Loucy (cell line): ENCODE data around the gene SAMD5.

Source experiments
- H2AFZ ChIP-seq: fragments of 200-600 bp; sonication (generic); 2 replicates; pipeline ENCODE4 v1.6.0; 2016; ENCODE audit warnings: antibody characterized with exemption, mild to moderate bottlenecking, low read length, moderate library complexity
- H3F3A ChIP-seq: fragments of 200-600 bp; 2 replicates; pipeline ENCODE4 v1.6.0; 2016; ENCODE audit warnings: antibody characterized with exemption, low read depth, mild to moderate bottlenecking
- H3K27me3 ChIP-seq: fragments of 200-600 bp; sonication (generic); 2 replicates; pipeline ENCODE4 v1.6.1; 2014; ENCODE audit warnings: low read length, mild to moderate bottlenecking; ENCODE audit not compliant: insufficient read depth, poor library complexity, severe bottlenecking
- H3K36me3 ChIP-seq: fragments of 200-600 bp; sonication (generic); 2 replicates; pipeline ENCODE4 v1.6.1; 2016; ENCODE audit warnings: low read length; ENCODE audit not compliant: insufficient read depth
- H3K4me1 ChIP-seq: fragments of 200-600 bp; sonication (generic); 2 replicates; pipeline ENCODE4 v1.5.1; 2014; ENCODE audit warnings: low read length, mild to moderate bottlenecking; ENCODE audit not compliant: insufficient read depth, poor library complexity, severe bottlenecking
- H3K4me2 ChIP-seq: fragments of 200-600 bp; sonication (generic); 2 replicates; pipeline ENCODE4 v1.6.0; 2014; ENCODE audit warnings: antibody characterized with exemption, low read length, low read depth, mild to moderate bottlenecking; ENCODE audit not compliant: poor library complexity, severe bottlenecking
- H3K4me3 ChIP-seq: fragments of 200-600 bp; sonication (generic); 2 replicates; pipeline ENCODE4 v1.5.1; 2014; ENCODE audit warnings: low read length, mild to moderate bottlenecking, mixed read lengths; ENCODE audit not compliant: poor library complexity, severe bottlenecking
- H3K79me2 ChIP-seq: fragments of 200-600 bp; sonication (generic); 2 replicates; pipeline ENCODE4 v1.6.1; 2014; ENCODE audit warnings: low read length; ENCODE audit not compliant: insufficient read depth
- H3K9ac ChIP-seq: fragments of 200-600 bp; sonication (generic); 2 replicates; pipeline ENCODE4 v1.6.0; 2014; ENCODE audit warnings: mild to moderate bottlenecking, low read depth, low read length, moderate library complexity; ENCODE audit not compliant: poor library complexity, severe bottlenecking
- H3K9me2 ChIP-seq: fragments of 200-600 bp; sonication (generic); replicated peaks from 2 replicates; pipeline ENCODE4 v1.6.1; 2016; ENCODE audit warnings: low read depth, low read length, mixed read lengths
- H3K9me3 ChIP-seq: fragments of 200-600 bp; sonication (generic); 2 replicates; pipeline ENCODE4 v1.6.1; 2014; ENCODE audit warnings: mild to moderate bottlenecking, antibody characterized with exemption, low read length, low read depth; ENCODE audit not compliant: insufficient read depth
- H4K20me1 ChIP-seq: fragments of 200-600 bp; sonication (generic); 2 replicates; pipeline ENCODE4 v1.6.0; 2014; ENCODE audit warnings: antibody characterized with exemption, low read length, mild to moderate bottlenecking; ENCODE audit not compliant: insufficient read depth, poor library complexity, severe bottlenecking
- EZH2phosphoT487 ChIP-seq: fragments of 200-600 bp; IDR thresholded peaks from 2 replicates; pipeline ENCODE4 v1.6.1; 2018; ENCODE audit warnings: antibody characterized with exemption, mild to moderate bottlenecking, moderate library complexity, borderline replicate concordance
- TF ChIP-seq, protein P1 (sequence below): fragments of 200-600 bp; sonication (generic); conservative IDR thresholded peaks from 2 replicates; pipeline ENCODE4 v1.5.1; 2014; ENCODE audit warnings: mild to moderate bottlenecking, antibody characterized with exemption, low read length

SAMD5 gene

DNA sequence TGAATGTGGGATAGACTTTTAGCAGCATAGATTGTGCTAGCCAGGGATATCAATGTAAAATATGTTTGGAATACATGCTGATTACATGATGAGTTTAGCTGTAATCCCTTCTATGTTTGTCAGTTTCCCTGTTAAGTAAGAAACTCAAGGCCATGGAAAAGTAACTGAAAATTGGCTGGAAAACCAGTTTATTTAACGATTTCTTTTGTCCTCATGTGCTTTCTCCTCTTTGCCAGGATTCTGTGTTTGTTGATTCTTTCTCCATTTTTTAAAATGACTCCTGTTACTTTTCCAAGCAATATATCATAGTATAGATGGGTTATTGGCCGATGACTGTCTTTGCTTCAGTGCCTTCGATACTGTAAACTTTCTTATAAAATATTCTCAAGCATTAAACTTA, 87.5 kb downstream of the SAMD5 start:
- Histone ChIP-seq H3K27me3 (no peaks in the 10 kb centered on the region), H3K4me3 (no peak overlapping the region), H2AFZ (no peak overlapping the region), H3K9me2 (no peaks in the 10 kb centered on the region), H3K4me2 (no peak overlapping the region), H3F3A (no peaks in the 10 kb centered on the region), H3K79me2 (no peaks in the 10 kb centered on the region), H3K36me3 (no peaks in the 10 kb centered on the region), H3K9me3 (no peaks in the 10 kb centered on the region), H3K4me1 (no peaks in the 10 kb centered on the region), H4K20me1 (no peaks in the 10 kb centered on the region), H3K9ac (no peak overlapping the region)
- TF ChIP-seq EZH2phosphoT487: no peak
- TF ChIP-seq, protein P1, sequence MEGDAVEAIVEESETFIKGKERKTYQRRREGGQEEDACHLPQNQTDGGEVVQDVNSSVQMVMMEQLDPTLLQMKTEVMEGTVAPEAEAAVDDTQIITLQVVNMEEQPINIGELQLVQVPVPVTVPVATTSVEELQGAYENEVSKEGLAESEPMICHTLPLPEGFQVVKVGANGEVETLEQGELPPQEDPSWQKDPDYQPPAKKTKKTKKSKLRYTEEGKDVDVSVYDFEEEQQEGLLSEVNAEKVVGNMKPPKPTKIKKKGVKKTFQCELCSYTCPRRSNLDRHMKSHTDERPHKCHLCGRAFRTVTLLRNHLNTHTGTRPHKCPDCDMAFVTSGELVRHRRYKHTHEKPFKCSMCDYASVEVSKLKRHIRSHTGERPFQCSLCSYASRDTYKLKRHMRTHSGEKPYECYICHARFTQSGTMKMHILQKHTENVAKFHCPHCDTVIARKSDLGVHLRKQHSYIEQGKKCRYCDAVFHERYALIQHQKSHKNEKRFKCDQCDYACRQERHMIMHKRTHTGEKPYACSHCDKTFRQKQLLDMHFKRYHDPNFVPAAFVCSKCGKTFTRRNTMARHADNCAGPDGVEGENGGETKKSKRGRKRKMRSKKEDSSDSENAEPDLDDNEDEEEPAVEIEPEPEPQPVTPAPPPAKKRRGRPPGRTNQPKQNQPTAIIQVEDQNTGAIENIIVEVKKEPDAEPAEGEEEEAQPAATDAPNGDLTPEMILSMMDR: no peak

DNA sequence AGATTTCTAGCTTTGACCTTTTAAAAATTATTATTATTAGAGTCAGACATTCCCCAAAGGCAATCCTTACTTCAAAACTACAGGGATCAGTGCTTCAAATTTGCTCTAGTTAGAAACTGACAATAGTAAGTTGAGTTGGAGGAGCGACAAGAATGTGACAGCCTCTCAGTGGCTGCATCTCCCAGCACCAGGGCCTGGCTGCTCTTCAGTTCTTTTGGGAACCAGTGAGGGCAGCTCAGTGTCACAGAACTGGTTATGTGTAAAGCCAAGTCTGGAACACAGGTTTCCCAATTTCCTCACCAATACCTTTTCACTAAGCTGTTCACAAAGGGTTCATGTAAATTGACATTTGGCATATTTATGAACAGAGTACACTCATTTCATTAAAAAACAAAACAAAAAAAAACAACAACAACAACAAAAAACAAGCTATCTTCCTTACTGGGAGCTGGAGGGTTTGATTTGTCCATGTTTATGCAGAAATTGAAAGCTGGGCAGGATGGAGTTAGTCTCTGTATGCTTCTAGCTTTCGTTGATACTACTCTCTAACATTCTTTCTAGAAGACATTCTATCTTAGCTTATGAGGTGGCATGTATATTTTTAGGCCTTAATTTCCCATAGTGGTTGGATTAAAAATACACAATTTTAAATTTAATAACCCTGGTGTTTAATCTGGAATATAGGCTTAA, 95.0 kb downstream of the SAMD5 start:
- Histone ChIP-seq H3K9me2 (no peaks in the 10 kb centered on the region), H3K36me3 (no peaks in the 10 kb centered on the region), H2AFZ (no peak overlapping the region), H3K4me1 (no peaks in the 10 kb centered on the region), H3K4me2 (no peak overlapping the region), H3K79me2 (no peaks in the 10 kb centered on the region), H3K9ac (no peak overlapping the region), H3K4me3 (no peak overlapping the region), H4K20me1 (no peaks in the 10 kb centered on the region), H3K27me3 (no peaks in the 10 kb centered on the region), H3K9me3 (no peaks in the 10 kb centered on the region), H3F3A (no peaks in the 10 kb centered on the region)
- TF ChIP-seq EZH2phosphoT487: no peak
- TF ChIP-seq, protein P1: no peak

DNA sequence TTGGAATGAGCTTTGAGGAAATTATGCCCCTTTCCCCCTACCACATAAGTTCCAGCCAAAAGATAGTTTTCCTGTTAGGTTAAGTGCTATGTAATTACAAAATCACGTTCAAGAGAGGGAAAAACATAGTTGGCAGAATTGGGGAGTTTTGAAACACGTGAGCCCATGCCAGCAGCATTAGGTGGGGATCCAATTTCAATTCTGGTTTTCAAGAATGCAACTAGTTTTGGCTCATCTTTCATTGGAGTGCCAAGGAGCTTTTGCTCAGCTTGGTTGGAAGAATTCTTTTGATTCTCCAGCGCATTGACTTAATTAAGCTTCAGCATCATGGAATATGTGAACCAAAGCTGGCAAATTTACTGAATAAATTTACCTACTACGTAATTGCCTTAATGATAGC, 95.9 kb downstream of the SAMD5 start:
- no peaks in the 10 kb centered on the region for H3K27me3 ChIP-seq

More for the DNA sequence above, 95.9 kb downstream of the SAMD5 start:
- H4K20me1 ChIP-seq: no peaks in the 10 kb centered on the region
- no peaks in the 10 kb centered on the region for H3K79me2 ChIP-seq
- no peak overlapping the region for H3K4me3 ChIP-seq
- no peaks in the 10 kb centered on the region for H3K36me3 ChIP-seq
- H2AFZ ChIP-seq: no peak overlapping the region
- no peaks in the 10 kb centered on the region for H3F3A ChIP-seq
- H3K9ac ChIP-seq: no peak overlapping the region
- H3K4me1 ChIP-seq: no peaks in the 10 kb centered on the region
- no peak for TF ChIP-seq EZH2phosphoT487
- TF ChIP-seq, protein P1: no peak
- H3K4me2 ChIP-seq: no peak overlapping the region
- no peaks in the 10 kb centered on the region for H3K9me3 ChIP-seq
- no peaks in the 10 kb centered on the region for H3K9me2 ChIP-seq
